Fibroblast of mammary gland (primary cell): ENCODE data around the gene LRRC23.

Source experiments
- DNase-seq: peaks from one replicate; pipeline ENCODE4 v3.0.0-alpha.2; 2010; ENCODE audit warnings: low read depth
- H3K4me3 ChIP-seq: 2 replicates; pipeline ENCODE4 v1.5.1; 2011; ENCODE audit warnings: low read depth, mild to moderate bottlenecking, low read length, moderate library complexity; ENCODE audit not compliant: control insufficient read depth
- CTCF ChIP-seq: conservative IDR thresholded peaks from 2 replicates; pipeline ENCODE4 v1.5.1; 2011; ENCODE audit warnings: low read depth, low read length, inconsistent platforms; ENCODE audit not compliant: control insufficient read depth, insufficient read depth

Gene LRRC23

GRCh38 chr12:6935371-6936193 is 31.0 kb downstream of the LRRC23 start:
- TF ChIP-seq CTCF, result no peak
- H3K4me3 ChIP-seq, result no peak overlapping the region
- DNase-seq, result peak; percentile 64

GRCh38 chr12:6936194-6936635 is 31.6 kb downstream of the LRRC23 start:
- TF ChIP-seq CTCF, result no peak
- H3K4me3 ChIP-seq, result no peak overlapping the region
- DNase-seq, result no peak

GRCh38 chr12:6936636-6937480 is 32.2 kb downstream of the LRRC23 start:
- no peak for DNase-seq
- H3K4me3 ChIP-seq, result peak overlapping the region; percentile 55
- TF ChIP-seq CTCF, result no peak

- DNase-seq, result peak; percentile 94
- TF ChIP-seq CTCF, result peak; percentile 80
- peak overlapping the region; percentile 55 for H3K4me3 ChIP-seq
These were observed 33.1 kb downstream of the LRRC23 start for GRCh38 chr12:6937481-6938352.

GRCh38 chr12:6938353-6939190 is 34.0 kb downstream of the LRRC23 start:
- H3K4me3 ChIP-seq, result peak overlapping the region; percentile 55
- TF ChIP-seq CTCF, result no peak
- DNase-seq, result no peak

GRCh38 chr12:6939191-6939540 is 34.5 kb downstream of the LRRC23 start:
- no peak for TF ChIP-seq CTCF
- no peak overlapping the region for H3K4me3 ChIP-seq
- DNase-seq, result no peak
